K562 (cell line): ENCODE data around the gene ESAM. TPM values are rescaled to one million over a fixed set of nuclear protein-coding genes. Genes with fewer than 3 reads are reported as not detected.

ENCODE experiments used
- CEBPB ChIP-seq: fragments of 450-650 bp; IDR thresholded peaks from 2 replicates; pipeline ENCODE4 v1.6.1; 2016; ENCODE audit warnings: missing genetic modification characterization, missing compliant biosample characterization
- polyA plus RNA-seq, 8 experiments: library from polyadenylated mRNA; depleted of rRNA in 4 of 8; stranded (reverse) in 5 of 8; unstranded in 3 of 8; fragments of >200 nt; fragmentation: Nextera tagmentation in 2 of 8; fragmentation: Illumina TruSeq in 1 of 8; extraction: Ambion mirVana in 2 of 8; extraction: Trizol in 1 of 8; gene quantifications; 2 replicates each; pipeline versions ENCODE4 v1.2.1 to v1.2.3, GENCODE V29; 2011 to 2014; ENCODE audit warnings: inconsistent platforms in 1 of 8, missing spikeins in 1 of 8
- total RNA-seq, 7 experiments: library from RNA; depleted of rRNA in 6 of 7; stranded (reverse); fragments of >200 nt in 6 of 7; fragmentation: Illumina TruSeq in 2 of 7; extraction: Trizol in 2 of 7; gene quantifications; 2 replicates each; pipeline versions ENCODE4 v1.2.1 to v1.2.3, GENCODE V29; 2011 to 2021; ENCODE audit warnings: low replicate concordance in 1 of 7
- TF ChIP-seq, protein P1 (sequence below): fragments of 200-600 bp; sonication (generic); IDR thresholded peaks from one replicate; pipeline ENCODE4 v1.6.1; 2012; ENCODE audit warnings: mild to moderate bottlenecking, low read depth, low read length, inconsistent platforms
- TF ChIP-seq, protein P2 (sequence below): fragments of 450-650 bp; IDR thresholded peaks from 2 replicates; pipeline ENCODE4 v1.6.1; 2018; ENCODE audit not compliant: partially characterized antibody

The ESAM gene
- total and polyA plus RNA-seq, 9 of the 15 experiments (the other 6 are each of a cell fraction or from before 2014, with no cell fraction given), result 0.06 to 1.5 (median 0.22) TPM

DNA sequence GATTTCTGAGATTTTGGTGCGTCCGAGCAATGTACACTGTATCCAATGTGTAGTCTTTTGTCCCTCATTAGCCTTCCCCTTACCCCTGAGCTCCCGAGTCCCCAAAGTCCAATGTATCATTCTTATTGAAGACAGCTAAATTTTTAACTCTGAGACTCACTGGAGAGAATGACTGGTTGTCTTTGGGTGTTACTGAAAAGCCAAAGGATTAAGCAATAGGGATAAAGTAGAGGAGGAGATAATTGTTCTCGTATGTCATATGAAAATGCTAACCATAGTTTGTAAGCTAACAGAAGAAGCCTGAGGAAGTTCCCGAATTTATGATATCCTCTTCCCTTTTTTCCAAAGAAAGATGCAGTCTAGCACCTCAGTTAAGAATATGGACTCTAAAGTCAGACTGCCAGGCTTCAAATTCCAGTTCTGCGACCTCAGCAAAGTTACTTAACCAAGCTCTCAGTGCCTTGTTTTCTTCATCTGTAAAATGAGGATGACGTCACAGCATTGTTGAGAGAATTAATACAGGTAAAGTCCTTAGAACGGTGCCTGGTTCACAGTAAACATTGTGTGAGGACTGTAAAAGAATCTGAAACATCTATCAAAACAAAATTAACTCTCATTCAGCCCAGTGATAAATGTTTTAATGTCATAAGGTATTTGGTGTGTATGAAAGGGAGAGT is 39.7 kb upstream of the ESAM start (continued):
- TF ChIP-seq, protein P1, sequence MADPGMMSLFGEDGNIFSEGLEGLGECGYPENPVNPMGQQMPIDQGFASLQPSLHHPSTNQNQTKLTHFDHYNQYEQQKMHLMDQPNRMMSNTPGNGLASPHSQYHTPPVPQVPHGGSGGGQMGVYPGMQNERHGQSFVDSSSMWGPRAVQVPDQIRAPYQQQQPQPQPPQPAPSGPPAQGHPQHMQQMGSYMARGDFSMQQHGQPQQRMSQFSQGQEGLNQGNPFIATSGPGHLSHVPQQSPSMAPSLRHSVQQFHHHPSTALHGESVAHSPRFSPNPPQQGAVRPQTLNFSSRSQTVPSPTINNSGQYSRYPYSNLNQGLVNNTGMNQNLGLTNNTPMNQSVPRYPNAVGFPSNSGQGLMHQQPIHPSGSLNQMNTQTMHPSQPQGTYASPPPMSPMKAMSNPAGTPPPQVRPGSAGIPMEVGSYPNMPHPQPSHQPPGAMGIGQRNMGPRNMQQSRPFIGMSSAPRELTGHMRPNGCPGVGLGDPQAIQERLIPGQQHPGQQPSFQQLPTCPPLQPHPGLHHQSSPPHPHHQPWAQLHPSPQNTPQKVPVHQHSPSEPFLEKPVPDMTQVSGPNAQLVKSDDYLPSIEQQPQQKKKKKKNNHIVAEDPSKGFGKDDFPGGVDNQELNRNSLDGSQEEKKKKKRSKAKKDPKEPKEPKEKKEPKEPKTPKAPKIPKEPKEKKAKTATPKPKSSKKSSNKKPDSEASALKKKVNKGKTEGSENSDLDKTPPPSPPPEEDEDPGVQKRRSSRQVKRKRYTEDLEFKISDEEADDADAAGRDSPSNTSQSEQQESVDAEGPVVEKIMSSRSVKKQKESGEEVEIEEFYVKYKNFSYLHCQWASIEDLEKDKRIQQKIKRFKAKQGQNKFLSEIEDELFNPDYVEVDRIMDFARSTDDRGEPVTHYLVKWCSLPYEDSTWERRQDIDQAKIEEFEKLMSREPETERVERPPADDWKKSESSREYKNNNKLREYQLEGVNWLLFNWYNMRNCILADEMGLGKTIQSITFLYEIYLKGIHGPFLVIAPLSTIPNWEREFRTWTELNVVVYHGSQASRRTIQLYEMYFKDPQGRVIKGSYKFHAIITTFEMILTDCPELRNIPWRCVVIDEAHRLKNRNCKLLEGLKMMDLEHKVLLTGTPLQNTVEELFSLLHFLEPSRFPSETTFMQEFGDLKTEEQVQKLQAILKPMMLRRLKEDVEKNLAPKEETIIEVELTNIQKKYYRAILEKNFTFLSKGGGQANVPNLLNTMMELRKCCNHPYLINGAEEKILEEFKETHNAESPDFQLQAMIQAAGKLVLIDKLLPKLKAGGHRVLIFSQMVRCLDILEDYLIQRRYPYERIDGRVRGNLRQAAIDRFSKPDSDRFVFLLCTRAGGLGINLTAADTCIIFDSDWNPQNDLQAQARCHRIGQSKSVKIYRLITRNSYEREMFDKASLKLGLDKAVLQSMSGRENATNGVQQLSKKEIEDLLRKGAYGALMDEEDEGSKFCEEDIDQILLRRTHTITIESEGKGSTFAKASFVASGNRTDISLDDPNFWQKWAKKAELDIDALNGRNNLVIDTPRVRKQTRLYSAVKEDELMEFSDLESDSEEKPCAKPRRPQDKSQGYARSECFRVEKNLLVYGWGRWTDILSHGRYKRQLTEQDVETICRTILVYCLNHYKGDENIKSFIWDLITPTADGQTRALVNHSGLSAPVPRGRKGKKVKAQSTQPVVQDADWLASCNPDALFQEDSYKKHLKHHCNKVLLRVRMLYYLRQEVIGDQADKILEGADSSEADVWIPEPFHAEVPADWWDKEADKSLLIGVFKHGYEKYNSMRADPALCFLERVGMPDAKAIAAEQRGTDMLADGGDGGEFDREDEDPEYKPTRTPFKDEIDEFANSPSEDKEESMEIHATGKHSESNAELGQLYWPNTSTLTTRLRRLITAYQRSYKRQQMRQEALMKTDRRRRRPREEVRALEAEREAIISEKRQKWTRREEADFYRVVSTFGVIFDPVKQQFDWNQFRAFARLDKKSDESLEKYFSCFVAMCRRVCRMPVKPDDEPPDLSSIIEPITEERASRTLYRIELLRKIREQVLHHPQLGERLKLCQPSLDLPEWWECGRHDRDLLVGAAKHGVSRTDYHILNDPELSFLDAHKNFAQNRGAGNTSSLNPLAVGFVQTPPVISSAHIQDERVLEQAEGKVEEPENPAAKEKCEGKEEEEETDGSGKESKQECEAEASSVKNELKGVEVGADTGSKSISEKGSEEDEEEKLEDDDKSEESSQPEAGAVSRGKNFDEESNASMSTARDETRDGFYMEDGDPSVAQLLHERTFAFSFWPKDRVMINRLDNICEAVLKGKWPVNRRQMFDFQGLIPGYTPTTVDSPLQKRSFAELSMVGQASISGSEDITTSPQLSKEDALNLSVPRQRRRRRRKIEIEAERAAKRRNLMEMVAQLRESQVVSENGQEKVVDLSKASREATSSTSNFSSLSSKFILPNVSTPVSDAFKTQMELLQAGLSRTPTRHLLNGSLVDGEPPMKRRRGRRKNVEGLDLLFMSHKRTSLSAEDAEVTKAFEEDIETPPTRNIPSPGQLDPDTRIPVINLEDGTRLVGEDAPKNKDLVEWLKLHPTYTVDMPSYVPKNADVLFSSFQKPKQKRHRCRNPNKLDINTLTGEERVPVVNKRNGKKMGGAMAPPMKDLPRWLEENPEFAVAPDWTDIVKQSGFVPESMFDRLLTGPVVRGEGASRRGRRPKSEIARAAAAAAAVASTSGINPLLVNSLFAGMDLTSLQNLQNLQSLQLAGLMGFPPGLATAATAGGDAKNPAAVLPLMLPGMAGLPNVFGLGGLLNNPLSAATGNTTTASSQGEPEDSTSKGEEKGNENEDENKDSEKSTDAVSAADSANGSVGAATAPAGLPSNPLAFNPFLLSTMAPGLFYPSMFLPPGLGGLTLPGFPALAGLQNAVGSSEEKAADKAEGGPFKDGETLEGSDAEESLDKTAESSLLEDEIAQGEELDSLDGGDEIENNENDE, result no peak
- TF ChIP-seq, protein P2, sequence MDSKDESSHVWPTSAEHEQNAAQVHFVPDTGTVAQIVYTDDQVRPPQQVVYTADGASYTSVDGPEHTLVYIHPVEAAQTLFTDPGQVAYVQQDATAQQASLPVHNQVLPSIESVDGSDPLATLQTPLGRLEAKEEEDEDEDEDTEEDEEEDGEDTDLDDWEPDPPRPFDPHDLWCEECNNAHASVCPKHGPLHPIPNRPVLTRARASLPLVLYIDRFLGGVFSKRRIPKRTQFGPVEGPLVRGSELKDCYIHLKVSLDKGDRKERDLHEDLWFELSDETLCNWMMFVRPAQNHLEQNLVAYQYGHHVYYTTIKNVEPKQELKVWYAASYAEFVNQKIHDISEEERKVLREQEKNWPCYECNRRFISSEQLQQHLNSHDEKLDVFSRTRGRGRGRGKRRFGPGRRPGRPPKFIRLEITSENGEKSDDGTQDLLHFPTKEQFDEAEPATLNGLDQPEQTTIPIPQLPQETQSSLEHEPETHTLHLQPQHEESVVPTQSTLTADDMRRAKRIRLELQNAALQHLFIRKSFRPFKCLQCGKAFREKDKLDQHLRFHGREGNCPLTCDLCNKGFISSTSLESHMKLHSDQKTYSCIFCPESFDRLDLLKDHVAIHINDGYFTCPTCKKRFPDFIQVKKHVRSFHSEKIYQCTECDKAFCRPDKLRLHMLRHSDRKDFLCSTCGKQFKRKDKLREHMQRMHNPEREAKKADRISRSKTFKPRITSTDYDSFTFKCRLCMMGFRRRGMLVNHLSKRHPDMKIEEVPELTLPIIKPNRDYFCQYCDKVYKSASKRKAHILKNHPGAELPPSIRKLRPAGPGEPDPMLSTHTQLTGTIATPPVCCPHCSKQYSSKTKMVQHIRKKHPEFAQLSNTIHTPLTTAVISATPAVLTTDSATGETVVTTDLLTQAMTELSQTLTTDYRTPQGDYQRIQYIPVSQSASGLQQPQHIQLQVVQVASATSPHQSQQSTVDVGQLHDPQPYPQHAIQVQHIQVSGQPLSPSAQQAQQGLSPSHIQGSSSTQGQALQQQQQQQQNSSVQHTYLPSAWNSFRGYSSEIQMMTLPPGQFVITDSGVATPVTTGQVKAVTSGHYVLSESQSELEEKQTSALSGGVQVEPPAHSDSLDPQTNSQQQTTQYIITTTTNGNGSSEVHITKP, result no peak
- TF ChIP-seq CEBPB (tag), result no peak; the same call in 1 of the 2 replicates
